Stimulated activated CD8-positive, alpha-beta memory T cell treated with anti-CD3 and anti-CD28 coated beads, Interleukin-15, amount 100 ng/mL, for 1 hour (primary cell): Measurements from ENCODE around the gene TSPEAR.

ENCODE experiments used
- DNase-seq: peaks from one replicate; pipeline ENCODE4 v3.0.0-alpha.2; 2020; ENCODE audit warnings: low read depth

The TSPEAR gene

DNA sequence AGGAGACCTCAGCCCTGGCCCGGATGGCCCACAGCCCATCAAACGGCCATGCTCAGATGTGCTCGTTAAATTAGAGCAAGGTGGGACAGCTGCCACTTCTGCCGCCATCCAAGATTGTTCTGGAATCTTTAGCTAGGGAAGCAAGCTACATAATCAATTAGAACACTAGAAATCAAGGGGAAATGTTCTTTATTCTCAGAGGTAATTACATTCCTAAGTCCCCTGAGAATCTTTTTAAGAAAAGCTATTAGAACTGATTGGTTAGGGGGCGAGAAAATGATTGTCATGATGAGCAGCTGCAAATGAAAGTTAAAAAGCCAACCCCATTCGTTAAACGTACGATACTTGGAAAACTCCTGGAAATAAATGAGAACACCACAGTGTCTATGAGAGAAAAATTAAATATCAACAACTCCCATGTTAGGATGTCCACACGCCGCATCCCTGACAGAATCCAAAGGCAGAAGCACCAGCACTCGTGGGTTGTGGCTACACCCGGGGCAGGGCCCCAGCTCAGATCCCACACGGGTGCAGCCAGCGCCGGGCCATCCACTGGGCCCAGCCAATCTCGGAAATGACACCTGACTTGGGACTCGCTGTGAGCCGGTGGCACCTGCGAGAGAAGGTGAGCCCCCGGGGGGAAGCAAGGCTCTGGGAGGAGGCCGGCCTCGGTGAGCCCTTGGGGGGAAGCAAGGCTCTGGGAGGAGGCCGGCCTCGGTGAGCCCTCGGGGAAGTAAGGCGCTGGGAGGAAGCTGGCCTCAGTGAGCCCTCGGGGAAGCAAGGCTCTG lies 209.0 kb downstream of the TSPEAR start:
- DNase-seq, result no peak

DNA sequence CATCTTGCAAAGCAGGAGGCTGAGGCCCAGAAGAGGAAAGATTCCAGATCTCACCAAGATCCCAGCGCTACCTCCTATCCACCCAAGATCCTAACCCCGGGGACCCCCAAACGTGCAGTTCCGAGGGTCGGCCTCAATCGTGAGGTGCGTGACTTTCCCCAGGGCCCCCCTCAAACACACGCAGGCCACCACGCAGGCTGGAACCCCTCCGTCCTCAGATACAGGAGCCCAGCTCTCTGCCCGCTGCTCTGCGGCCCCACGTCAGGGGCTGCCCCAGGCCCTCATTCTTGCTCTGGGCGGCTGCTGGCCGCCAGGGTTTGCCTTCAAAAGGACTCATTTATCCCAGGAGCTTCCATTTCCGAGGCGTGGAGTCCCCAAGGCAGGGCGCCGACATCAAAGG lies 211.3 kb downstream of the TSPEAR start:
- no peak for DNase-seq

DNA sequence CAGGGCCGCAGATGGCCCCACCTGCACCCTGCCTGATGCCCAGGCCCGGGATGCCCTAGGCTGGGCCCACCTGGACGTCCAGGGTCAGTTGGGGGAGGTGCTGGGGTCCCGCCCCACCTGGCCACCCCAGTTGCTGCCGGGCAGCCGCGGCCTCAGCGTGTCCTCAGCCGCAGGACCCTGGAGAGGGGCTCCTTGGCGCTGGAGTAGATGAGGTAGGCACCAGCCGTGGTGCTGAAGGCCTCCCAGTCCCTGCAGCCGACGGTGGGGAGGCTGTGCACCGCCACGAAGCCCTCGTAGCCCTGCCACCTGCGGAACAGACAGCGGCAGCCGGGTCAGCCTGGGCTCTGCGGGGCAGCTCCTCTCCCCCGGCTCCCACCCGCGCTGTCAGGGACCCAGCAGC lies 211.7 kb downstream of the TSPEAR start:
- DNase-seq, result no peak

DNA sequence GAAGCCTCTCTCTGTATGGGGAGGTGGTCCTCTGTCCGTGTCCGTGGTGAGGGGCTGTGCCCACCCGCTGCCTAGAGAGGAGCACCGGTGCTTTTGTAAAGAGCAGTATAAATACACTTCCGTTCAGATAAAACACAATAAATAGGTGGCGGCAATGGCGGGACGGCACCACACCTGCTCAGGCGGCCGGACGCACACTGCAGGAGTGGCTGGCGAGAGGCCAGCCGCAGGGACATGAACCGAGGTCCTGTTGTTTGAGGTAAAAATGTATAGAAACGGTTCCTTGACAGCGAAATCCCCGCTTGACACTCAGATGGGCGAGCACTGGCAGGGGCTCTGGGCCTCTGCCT lies 212.2 kb downstream of the TSPEAR start:
- DNase-seq, result no peak

DNA sequence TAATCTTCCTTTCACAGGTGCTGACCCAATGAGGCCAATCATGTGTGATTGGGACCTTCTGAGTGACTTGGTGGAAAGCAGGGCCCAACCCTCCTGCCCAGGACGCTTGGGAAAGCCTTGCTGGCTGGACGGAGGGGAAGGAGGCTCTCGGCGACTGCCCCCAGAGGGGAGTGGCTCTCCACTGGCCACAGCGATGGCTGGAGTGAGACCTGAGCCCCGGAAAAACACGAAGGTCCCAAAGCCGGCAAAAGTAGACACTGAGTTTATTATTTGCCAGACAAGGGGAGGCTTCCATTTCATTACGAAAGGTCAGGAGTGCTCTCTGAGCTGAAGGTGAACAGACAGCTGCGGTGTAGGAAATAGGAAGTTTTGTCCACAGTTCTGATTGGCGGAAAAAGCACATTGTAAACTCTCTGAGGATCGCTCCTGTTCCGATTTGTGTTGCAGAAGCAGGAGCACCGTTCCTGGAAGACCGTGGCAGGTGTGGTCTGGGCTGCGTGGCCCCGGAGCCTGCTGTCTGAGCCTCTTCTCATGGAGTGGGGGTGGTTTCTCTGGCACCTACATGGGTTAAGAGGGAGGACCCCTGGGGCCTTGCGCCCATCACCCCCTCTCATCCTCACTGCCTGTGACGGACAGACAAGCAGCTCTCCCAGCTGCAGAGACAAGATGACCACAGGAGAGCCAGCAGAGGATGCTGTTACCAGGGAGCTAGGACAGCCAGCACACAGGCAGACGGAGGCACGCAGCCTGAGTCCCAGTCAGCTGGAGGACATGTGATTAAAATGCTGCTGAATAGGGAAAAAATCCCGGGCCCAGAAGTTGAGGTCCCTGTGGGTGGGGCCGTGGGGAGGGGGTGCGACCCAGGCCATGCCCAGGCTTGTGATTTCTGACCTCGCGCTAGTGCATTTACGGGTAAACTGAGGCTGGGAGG lies 212.8 kb downstream of the TSPEAR start:
- no peak for DNase-seq

DNA sequence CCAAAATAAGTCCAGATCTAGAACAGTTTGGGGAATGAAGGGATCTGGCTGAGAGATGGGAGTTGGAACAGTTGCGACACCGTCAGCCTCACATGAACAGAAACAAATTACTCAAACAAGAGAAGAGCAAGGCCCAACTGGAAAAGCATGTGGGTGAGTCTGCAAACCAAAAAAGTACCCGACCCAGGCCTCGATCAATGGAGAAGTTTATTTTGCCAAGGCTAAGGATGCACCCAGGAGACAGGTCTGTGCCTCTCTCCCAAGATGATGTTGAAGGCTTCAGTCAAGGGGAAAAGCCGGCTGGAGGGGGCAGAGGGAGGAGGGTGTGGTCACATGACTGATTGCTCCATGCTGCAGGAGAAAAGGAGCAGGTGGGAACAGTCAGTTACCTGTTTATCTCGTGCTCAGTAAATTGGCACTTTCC lies 213.7 kb downstream of the TSPEAR start:
- DNase-seq, result no peak

DNA sequence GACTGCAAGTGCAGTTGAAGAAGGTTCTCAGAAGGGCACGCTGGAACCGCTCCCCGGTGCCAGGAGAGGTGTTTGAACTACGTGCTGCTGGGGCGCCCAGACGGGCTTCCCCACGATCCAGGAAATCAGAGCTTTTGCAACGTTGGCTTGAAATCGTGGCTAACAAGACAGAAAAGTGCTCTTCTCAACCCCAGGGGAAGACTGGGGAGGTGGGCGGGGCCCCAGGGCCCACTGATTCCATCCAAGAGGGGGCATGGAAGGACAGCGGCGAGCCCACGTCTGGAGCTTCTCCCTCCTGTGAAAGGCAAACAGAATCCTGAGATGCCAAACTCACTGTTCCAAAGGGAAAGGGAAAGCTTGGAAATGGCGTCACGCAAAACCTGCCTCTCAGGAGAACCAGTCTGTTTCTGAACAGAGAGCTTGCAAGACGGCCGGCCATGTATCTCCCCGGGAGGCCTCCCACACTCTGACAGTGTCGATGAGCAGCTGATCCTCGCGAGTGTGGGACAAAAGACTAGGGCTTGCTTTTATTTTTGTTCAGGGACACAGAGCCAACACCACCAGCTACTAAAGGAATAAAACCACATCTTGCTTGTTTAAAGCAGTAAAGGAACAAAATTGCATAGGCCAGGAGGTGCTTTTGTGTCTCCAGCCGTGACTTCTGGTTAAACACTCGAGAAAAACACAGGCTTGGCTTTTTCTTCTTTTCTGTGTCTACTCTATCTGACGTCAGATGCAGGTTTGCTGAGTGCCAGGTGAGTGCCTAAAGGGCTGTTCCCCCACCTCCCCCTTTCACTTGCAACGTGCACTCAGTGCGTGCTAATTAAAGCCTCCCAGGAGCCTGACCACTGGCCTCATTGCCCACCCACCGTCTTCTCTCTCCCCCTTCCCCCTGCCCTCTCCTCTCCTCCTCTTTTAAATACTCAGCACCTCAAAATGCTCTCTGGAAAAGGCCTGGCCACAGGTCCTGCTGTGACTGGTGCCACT lies 214.5 kb downstream of the TSPEAR start:
- DNase-seq, result no peak

DNA sequence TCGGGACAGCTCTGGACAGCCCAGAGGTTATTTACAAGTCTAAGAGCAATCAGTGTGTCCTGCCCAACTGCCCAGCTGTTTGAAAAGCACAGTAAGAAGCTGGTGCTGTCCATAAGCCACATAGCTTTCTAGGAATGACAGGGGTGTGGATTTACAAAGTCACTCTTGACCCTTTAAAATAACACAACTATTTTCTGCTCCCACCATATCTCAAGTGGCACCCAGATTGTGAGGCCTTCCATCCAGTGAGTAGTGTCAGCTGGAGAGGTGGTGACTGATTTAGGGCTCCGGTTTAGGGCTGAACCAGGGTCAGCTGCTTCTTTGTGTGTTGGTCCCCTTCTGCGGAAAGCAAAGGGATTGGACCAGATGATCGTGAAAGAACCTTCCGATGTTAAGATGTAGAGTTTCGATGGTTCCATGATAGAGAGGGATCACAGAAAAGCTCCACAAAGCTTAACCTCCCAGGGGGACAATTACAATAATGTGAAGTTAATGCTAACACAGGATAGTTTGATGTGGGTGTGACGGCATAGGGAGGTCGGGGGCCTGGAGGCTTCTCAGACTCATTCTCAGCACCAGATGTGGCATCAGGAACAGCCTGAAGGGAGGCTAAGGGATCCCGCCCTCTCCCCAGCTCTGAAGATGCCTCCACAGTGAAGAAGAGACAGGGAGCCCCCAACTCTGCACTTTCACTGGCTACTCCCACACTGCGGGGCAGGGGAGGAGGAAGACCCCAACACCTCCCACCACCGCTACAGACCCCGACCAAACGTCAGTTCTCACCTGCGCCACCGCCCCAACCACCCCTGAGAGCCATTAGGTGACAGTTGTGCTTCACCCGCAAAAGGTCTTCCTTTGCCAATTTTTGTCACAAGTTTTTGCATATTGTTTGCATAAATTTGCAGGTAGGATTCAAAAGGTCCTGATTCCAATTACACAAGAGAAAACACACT lies 215.5 kb downstream of the TSPEAR start:
- DNase-seq, result no peak

DNA sequence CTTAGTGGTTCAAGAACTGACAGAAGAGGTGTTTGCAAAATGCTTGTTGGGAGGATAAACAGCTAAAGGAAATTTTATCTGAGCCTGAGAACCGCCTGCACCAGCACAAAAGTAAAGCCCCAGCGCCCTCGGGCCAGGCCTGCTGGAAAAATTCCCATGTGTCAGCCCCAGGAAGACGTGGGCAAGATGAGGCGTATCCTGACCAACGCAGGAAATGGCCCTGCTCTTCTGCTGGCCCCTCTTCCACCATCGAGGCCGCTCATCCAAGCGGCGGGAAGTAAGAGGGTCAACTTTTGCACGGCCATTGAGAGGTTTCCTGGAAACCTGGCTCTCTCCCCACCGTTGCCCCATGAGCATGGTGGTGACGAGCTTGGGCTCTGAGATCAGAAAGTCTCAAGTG lies 216.4 kb downstream of the TSPEAR start:
- DNase-seq, result no peak

DNA sequence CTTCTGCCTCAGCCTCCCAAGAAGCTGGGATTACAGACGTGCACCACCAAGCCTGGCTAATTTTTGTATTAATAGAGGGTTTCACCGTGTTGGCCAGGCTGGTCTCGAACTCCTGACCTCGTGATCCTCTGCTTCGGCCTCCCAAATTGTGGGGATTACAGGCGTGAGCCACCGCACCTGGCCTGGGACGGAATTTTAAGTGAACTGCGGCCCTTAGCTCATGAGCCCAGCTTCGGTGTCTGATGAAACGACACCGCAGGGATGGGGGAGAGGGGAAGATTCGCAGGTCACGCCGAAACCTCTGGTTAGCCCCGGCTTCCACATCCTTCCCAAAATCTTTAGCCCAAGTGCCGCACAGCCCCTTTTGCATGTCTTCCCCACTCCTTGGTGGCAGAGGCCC lies 217.0 kb downstream of the TSPEAR start:
- no peak for DNase-seq

DNA sequence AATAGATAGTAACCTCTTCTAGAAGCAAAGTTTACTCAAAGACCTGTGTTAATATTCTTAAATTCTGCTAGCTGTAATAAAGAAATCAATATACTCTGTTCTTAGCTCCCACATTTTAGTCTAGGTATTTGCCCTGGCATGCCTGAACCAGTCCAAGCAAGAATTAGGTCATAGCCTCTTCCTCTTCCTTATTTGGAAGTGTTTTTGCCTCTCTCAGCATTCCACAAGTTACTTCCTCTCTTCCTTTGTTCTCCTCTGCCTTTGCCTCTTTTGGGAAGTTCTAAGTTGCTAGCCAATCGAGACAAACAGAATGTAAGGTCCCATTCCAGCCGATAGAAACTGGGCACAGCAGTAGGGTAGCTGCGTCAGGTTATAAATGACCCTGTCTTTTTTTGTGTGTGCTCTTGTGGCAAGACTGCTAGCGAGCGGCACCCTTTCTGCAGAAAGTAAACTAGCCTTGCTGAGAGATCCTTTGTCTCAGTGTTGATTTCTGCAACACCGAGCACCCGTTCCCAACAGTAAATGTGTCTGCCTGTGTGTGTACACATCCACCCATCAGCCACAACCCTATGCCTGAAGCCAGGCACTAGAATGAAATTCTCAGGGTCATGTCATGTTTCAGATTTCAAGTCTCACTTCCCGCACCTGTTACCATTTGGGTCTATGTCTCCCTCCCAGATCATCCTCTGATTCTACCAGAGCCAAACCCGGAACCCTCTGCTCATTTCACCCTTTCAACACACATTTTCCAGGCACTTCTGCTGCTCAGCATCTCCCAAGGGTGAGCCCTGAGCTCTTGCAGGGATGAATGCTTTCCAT lies 218.6 kb downstream of the TSPEAR start:
- no peak for DNase-seq

DNA sequence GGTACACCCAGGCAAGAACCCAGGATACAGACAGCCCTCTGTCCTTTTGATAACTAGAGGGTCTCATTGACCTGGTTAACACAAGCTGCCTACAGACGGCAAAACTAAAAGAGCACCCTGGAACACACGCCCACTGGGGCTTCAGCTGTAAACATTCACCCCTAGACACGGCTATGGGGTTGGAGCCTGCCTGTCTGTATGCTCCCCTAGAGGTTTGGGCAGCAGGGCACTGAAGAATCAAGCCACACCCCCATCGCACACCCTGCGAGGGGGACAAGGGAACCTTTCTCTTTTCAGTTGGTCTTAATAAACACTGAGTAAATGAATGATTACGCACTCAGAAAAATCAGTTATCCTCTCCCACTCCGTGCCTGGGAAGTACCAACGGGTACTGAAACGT lies 220.6 kb downstream of the TSPEAR start:
- no peak for DNase-seq

DNA sequence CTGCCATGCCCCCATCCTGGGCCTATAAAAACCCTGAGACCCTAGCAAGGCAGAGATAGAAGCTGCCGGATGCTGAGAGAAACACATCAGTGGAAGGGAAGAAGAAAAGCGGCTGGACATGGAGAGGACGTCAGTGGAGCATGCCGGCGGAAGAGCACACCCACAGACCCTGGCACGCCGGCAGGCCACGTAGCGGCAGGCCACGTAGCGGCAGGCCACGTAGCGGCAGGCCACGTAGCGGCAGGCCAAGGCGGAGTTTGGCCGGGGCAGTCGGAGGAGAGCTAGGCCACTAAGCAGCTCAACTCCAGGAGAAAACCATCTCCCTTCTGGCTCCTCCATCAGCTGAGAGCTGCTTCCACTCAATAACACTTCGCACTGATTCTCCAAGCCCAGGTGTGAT lies 221.0 kb downstream of the TSPEAR start:
- no peak for DNase-seq

DNA sequence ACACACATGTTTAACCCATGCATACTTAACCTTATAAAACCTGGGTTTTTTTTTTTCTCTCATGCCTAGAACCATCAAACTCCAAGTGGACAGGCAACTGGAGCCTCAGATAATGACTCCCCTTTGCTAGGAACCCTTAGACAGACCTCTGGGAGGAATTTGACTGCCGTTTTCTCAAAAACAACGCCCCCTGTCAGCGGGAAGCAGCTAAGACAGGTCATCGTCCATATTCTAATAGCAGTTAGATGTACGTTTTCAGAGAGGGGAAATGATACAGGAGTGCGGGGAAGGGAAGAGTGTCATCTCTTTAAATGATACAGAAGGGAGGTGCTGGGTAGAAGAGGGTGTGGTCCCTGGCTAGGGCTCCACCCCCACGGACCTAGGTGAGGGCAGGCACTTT lies 221.4 kb downstream of the TSPEAR start:
- no peak for DNase-seq

DNA sequence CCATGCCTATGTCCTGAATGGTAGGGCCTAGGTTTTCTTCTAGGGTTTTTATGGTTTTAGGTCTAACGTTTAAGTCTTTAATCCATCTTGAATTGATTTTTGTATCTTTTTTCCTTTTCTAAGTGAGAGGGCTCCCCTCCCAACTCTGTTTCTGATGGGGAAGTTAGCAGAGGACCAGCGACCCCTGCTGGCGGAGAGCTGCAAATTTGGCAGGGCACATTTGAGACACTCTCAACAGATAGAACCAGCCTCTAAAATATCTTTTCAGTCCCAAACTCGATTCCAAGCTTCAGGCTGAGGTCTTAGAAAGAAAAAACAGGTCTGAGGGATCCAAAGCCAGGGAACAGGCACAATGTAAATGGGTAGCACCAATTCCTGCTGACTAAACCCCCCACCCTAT lies 223.5 kb downstream of the TSPEAR start:
- DNase-seq, result peak; percentile 15

DNA sequence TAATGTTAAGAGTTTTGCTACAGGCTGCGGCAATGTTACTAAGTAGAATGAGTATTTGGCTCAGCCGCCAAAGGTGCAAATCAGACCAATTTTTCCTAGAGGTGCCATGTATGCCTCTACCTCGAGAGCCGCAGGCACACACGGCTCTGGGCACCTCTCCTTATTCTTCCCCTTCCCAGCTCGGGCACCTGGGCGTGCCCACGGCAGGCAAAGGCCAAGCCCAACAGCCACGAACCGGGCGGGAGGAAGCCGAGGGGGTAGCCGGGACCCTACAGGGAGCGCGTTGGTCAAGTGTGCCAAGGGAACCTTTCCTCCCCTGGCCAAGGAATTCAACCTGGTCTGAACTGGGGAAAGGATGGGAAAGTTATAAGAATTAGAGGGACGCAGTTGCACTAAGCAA lies 225.1 kb downstream of the TSPEAR start:
- no peak for DNase-seq

DNA sequence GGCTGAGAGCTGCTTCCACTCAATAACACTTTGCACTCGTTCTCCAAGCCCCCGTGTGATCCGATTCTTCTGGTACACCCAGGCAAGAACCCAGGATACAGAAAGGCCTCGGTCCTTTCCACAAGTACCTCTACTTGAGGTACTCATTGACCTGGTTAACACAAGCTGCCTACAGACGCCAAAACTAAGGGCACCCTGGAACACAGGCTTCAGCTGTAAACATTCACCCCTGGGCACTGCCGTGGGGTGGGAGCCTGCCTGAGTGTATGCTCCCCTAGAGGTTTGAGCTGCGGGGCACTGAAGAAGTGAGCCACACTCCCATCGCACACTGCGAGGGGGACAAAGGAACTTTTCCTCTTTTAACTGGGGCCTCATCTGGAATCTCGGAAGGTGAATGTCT lies 225.6 kb downstream of the TSPEAR start:
- DNase-seq, result no peak

DNA sequence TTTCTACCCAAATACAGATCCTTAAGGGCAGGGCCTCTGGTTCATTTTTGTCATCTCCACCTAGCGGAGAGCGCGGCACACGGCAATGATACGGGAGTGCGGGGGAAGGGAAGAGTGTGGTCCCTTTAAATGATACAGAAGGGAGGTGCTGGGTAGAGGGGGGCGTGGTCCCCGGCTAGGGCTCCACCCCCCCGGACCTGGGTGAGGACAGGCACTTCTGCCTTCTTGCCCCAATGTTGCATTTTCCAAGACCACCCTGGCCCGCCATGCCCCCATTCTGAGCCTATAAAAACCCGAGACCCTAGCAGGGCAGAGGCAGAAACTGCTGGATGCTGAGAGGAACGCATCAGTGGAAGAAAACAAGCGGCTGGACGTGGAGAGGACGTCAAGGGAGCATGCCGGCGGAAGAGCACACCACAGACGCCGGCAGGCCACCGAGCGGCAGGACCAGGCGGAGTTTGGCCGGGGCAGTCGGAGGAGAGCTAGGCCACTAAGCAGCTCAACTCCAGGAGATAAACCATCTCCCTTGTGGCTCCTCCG lies 226.0 kb downstream of the TSPEAR start:
- DNase-seq, result peak; percentile 14

DNA sequence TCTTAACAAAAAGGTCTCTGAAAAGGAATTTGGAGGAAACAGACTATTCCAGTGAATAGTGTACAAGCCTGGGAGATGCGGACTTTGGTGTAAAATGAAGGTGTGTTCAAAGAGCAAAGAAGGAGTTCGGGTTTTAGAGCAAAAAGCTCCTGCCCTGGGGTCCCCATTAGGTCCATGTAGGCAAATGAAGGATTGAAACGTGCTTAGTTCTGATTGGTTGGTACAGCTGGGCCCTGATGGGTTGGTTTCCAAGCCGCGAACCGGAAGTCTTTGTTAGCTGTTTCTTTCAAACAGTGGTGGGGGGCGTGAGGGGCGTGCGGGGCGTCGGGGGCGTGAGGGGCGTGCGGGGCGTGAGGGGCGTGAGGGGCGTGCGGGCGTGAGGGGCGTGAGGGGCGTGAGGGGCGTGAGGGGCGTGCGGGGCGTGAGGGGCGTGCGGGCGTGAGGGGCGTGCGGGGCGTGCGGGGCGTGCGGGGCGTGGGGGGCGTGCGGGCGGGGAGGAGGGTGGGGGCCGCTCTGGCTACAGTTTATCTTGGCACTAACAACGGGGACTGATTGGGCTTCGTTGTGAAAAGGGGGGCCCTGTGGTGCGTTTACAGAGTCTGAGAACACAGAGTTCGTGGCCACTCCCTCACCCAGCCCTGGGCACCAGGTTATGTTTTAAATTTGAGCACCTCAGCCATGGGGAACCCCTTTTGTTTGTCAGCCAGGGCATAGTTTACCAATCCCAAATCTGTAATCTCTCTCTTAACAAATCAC lies 226.7 kb downstream of the TSPEAR start:
- DNase-seq, result no peak
